OCI-LY1 (cell line): ENCODE measurements around the gene AQP10.

Experiments
- EZH2 ChIP-seq: fragments of 200-600 bp; sonication (generic), shearing (Covaris generic); IDR thresholded peaks from 2 replicates; pipeline ENCODE4 v1.8.0; 2017; ENCODE audit warnings: borderline replicate concordance, mixed run types, mild to moderate bottlenecking, antibody characterized with exemption, low read length, moderate library complexity, mixed read lengths
- TF ChIP-seq, protein P1 (sequence below): fragments of 200-600 bp; sonication (generic), shearing (Covaris generic); IDR thresholded peaks from 2 replicates; pipeline ENCODE4 v1.5.1; 2017; ENCODE audit warnings: mild to moderate bottlenecking, antibody characterized with exemption, low read length, moderate library complexity, mixed read lengths

DNA sequence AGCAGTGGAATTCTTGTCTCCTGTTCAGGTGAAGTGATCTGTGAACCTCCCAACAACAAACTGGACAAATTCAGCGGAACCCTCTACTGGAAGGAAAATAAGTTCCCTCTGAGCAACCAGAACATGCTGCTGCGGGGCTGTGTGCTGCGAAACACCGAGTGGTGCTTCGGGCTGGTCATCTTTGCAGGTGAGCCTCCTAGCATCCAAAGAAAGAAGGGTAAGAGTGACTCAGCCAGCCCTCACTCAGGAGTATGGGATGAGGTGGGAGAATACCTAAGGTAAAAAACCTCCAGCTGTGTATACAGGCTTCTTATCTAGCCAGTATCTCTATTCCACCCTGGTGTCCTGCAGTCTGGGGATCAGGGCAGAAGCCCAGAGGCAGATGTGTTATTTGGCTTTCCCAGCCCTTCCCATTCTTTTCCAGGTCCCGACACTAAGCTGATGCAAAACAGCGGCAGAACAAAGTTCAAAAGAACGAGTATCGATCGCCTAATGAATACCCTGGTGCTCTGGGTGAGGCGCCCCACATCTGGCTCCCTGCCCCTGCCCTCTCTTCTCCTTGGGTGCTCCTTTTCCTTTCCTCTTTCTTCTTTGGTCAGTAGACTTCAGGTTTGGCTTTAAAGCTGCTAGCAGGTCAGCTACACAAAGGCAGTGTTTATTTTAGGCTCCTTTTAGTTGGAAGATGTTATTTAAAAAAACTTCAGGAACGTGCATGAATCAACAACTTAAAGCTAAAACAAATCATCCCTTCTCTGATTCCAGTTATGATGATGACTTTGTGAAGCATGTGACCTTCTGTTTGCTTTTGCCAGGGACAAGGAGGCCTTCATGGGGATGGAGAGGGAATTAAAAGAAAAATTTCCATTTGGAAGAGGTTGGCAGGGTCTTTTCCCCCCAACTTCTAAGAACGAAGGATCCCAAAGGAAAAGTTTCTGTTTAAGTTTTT is 13.5 kb downstream of the AQP10 start:
- TF ChIP-seq, protein P1, sequence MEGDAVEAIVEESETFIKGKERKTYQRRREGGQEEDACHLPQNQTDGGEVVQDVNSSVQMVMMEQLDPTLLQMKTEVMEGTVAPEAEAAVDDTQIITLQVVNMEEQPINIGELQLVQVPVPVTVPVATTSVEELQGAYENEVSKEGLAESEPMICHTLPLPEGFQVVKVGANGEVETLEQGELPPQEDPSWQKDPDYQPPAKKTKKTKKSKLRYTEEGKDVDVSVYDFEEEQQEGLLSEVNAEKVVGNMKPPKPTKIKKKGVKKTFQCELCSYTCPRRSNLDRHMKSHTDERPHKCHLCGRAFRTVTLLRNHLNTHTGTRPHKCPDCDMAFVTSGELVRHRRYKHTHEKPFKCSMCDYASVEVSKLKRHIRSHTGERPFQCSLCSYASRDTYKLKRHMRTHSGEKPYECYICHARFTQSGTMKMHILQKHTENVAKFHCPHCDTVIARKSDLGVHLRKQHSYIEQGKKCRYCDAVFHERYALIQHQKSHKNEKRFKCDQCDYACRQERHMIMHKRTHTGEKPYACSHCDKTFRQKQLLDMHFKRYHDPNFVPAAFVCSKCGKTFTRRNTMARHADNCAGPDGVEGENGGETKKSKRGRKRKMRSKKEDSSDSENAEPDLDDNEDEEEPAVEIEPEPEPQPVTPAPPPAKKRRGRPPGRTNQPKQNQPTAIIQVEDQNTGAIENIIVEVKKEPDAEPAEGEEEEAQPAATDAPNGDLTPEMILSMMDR: no peak
- no peak for TF ChIP-seq EZH2
